WTC11 (cell line): Measurements from ENCODE around the gene PRXL2B. TPM values are rescaled to one million over a fixed set of nuclear protein-coding genes. Genes with fewer than 3 reads are reported as not detected.

Experiments used
- ATAC-seq: fragments of 200-7000 bp; cut with Tn5 transposase; 2 replicates; pipeline ENCODE4 v1.10.0; 2021; ENCODE audit warnings: mild to moderate bottlenecking, moderate library complexity
- CTCF ChIA-PET: fragments of 300-600 bp; sonication (Branson Sonifier 250); formaldehyde crosslinking; loops from one replicate; lab custom pipeline; 2021; ENCODE audit warnings: antibody characterized with exemption; lab: Charles Lee
- POLR2A ChIA-PET: fragments of 350-600 bp; sonication (Branson Sonifier 250); formaldehyde crosslinking; loops from one replicate; lab custom pipeline; 2021; ENCODE audit warnings: antibody characterized with exemption; lab: Charles Lee
- DNase-seq: peaks from one replicate; pipeline ENCODE4 v3.0.0; 2021; ENCODE audit warnings: low spot score
- H3K27ac Mint-ChIP-seq: 2 replicates; pipeline ENCODE4 v1.8.0; 2021; ENCODE audit warnings: mixed read lengths
- H3K27me3 Mint-ChIP-seq: 2 replicates; pipeline ENCODE4 v1.8.0; 2021; ENCODE audit warnings: low read depth, mild to moderate bottlenecking, moderate library complexity, mixed read lengths
- H3K36me3 Mint-ChIP-seq: 2 replicates; pipeline ENCODE4 v1.8.0; 2021; ENCODE audit warnings: mixed read lengths
- H3K4me1 Mint-ChIP-seq: 2 replicates; pipeline ENCODE4 v1.8.0; 2022; ENCODE audit warnings: mixed read lengths
- H3K4me3 Mint-ChIP-seq: 2 replicates; pipeline ENCODE4 v1.8.0; 2021; ENCODE audit warnings: mild to moderate bottlenecking, moderate library complexity, mixed read lengths
- H3K9me3 Mint-ChIP-seq: 2 replicates; pipeline ENCODE4 v1.8.0; 2021; ENCODE audit warnings: mixed read lengths
- FOXJ3 ChIP-seq: sonication (generic); formaldehyde crosslinking; IDR thresholded peaks from 2 replicates; pipeline ENCODE4 v1.9.0; 2021; ENCODE audit warnings: missing genetic modification reagents, mild to moderate bottlenecking, borderline replicate concordance
- GRHL2 ChIP-seq: fragments of 250-450 bp; sonication (Bioruptor Pico); IDR thresholded peaks from 2 replicates; pipeline ENCODE4 v1.8.0; 2022; ENCODE audit warnings: mild to moderate bottlenecking, moderate library complexity; ENCODE audit not compliant: insufficient replicate concordance, severe bottlenecking
- NFYB ChIP-seq: sonication (generic); formaldehyde crosslinking; conservative IDR thresholded peaks from 2 replicates; pipeline ENCODE4 v1.8.0; 2022; ENCODE audit warnings: low read depth, missing genetic modification reagents
- NR1H2 ChIP-seq: sonication (generic); formaldehyde crosslinking; IDR thresholded peaks from 2 replicates; pipeline ENCODE4 v1.9.0; 2021; ENCODE audit warnings: mild to moderate bottlenecking, moderate library complexity, missing genetic modification reagents
- NR2C2 ChIP-seq: sonication (generic); formaldehyde crosslinking; IDR thresholded peaks from 2 replicates; pipeline ENCODE4 v1.8.0; 2022; ENCODE audit warnings: mild to moderate bottlenecking, missing genetic modification reagents
- ZNF138 ChIP-seq: sonication (generic); formaldehyde crosslinking; conservative IDR thresholded peaks from 2 replicates; pipeline ENCODE4 v1.8.1; 2022; ENCODE audit warnings: mild to moderate bottlenecking, moderate library complexity, missing genetic modification reagents
- total RNA-seq: library from RNA; stranded (reverse); gene quantifications from 3 replicates; pipeline ENCODE4 v1.2.3, GENCODE V29; 2021
- TF ChIP-seq, protein P1 (sequence below): sonication (generic); formaldehyde crosslinking; IDR thresholded peaks from 2 replicates; pipeline ENCODE4 v1.8.0; 2022; ENCODE audit warnings: mild to moderate bottlenecking, missing genetic modification reagents
- TF ChIP-seq, protein P2 (sequence below): sonication (generic); formaldehyde crosslinking; IDR thresholded peaks from 2 replicates; pipeline ENCODE4 v1.8.0; 2023; ENCODE audit warnings: missing genetic modification reagents
- TF ChIP-seq, protein P3 (sequence below): sonication (generic); formaldehyde crosslinking; IDR thresholded peaks from 2 replicates; pipeline ENCODE4 v1.8.1; 2023; ENCODE audit warnings: mild to moderate bottlenecking, missing genetic modification reagents, moderate library complexity
- TF ChIP-seq, protein P4 (sequence below): sonication (generic); formaldehyde crosslinking; IDR thresholded peaks from 2 replicates; pipeline ENCODE4 v1.8.1; 2023; ENCODE audit warnings: mild to moderate bottlenecking, missing genetic modification reagents, borderline replicate concordance
- TF ChIP-seq, protein P5 (sequence below): fragments of 250-450 bp; sonication (Bioruptor Pico); IDR thresholded peaks from 2 replicates; pipeline ENCODE4 v1.9.0; 2021; ENCODE audit warnings: moderate library complexity, mild to moderate bottlenecking, inconsistent platforms, borderline replicate concordance
- TF ChIP-seq, protein P6 (sequence below): fragments of 250-450 bp; sonication (Bioruptor Pico); IDR thresholded peaks from 2 replicates; pipeline ENCODE4 v1.8.0; 2021; ENCODE audit warnings: mild to moderate bottlenecking
- TF ChIP-seq, protein P7 (sequence below): sonication (generic); formaldehyde crosslinking; IDR thresholded peaks from 2 replicates; pipeline ENCODE4 v1.8.1; 2023; ENCODE audit warnings: mild to moderate bottlenecking, missing genetic modification reagents

The PRXL2B gene
- total RNA-seq, 1 experiment from 2014 or later = 50.3 TPM

DNA sequence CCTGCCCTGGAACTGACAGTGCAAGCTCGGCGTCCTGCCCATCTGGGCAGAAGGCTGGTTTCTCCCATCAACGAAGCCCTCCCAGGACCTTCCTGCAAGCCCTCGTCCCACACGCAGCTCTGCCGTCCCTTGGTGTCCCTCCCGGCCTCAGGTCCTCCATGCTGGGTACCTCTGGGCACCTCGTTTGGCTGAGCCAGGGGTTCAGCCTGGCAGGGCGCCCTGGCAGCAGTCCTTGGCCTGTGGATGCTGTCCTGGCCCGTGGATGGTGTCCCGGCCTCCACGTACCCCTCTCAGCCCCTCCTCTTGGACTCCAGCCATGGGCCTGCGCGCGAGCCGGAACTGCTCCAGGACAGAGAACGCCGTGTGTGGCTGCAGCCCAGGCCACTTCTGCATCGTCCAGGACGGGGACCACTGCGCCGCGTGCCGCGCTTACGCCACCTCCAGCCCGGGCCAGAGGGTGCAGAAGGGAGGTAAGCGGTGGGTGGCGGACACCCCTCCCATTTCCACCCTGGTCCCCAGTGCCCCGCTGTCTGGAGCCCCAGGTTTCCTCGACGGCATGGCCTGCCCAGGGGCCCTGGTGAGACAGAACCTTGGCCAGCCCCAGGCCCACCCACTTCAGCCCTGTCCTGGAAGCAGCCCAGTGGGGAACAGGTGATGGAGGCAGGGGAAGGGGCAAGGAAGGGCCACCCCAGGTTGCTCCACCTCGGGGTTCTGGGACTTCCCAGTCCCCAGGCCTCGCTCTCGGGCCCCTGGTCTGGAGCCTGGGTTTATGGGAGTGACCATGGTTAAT lies 26.9 kb upstream of the PRXL2B start (continued):
- TF ChIP-seq, protein P1, sequence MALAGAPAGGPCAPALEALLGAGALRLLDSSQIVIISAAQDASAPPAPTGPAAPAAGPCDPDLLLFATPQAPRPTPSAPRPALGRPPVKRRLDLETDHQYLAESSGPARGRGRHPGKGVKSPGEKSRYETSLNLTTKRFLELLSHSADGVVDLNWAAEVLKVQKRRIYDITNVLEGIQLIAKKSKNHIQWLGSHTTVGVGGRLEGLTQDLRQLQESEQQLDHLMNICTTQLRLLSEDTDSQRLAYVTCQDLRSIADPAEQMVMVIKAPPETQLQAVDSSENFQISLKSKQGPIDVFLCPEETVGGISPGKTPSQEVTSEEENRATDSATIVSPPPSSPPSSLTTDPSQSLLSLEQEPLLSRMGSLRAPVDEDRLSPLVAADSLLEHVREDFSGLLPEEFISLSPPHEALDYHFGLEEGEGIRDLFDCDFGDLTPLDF (CRISPR knock-in tag) = no peak
- TF ChIP-seq, protein P2, sequence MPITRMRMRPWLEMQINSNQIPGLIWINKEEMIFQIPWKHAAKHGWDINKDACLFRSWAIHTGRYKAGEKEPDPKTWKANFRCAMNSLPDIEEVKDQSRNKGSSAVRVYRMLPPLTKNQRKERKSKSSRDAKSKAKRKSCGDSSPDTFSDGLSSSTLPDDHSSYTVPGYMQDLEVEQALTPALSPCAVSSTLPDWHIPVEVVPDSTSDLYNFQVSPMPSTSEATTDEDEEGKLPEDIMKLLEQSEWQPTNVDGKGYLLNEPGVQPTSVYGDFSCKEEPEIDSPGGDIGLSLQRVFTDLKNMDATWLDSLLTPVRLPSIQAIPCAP (CRISPR knock-in tag) = no peak

DNA sequence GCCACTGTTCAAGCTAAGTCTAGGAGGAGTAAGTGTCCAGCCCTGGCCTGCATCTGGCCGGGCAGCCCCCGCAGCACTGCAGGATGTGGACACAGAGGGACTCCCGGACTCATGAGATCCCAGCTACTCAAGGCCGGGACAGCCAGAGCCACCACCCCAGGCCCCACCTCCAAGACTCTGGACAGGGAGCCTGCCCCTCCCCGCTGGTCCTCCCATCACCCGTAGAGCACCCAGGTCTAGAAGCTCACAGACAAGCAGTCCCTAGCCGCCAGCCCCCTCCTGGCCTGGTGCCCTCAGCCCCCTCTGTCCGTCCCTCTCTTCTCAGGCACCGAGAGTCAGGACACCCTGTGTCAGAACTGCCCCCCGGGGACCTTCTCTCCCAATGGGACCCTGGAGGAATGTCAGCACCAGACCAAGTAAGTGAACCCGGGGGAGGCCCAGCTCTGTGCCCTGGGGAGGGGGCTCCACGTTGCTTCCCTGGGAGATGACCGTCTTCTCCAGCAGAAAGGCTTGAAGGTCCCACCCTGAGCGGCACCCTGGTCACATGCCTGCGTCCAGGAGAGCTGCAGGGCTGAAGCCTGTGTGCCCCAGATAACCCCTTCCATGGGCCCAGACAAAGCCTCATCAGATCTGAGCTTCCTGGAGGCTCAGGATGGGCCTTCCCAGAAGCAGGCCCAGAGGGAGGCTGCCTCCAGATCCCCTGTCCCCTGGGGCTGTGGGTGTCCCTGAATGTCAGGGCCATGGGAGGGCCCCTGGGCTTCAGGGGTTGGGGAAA lies 26.1 kb upstream of the PRXL2B start:
- no peak for ATAC-seq

More for the DNA sequence above, 26.1 kb upstream of the PRXL2B start:
- Mint-ChIP-seq H3K9me3 (no peaks in the 10 kb centered on the region), H3K27me3 (no peaks in the 10 kb centered on the region), H3K4me1 (peaks cover 6% of the 10 kb centered on the region; the same call in 1 of the 2 replicates), H3K27ac (no peak overlapping the region), H3K4me3 (no peak overlapping the region), H3K36me3 (no peaks in the 10 kb centered on the region)
- TF ChIP-seq NR1H2 (CRISPR knock-in tag) = no peak
- TF ChIP-seq, protein P3, sequence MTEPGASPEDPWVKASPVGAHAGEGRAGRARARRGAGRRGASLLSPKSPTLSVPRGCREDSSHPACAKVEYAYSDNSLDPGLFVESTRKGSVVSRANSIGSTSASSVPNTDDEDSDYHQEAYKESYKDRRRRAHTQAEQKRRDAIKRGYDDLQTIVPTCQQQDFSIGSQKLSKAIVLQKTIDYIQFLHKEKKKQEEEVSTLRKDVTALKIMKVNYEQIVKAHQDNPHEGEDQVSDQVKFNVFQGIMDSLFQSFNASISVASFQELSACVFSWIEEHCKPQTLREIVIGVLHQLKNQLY (CRISPR knock-in tag) = no peak
- TF ChIP-seq, protein P4, sequence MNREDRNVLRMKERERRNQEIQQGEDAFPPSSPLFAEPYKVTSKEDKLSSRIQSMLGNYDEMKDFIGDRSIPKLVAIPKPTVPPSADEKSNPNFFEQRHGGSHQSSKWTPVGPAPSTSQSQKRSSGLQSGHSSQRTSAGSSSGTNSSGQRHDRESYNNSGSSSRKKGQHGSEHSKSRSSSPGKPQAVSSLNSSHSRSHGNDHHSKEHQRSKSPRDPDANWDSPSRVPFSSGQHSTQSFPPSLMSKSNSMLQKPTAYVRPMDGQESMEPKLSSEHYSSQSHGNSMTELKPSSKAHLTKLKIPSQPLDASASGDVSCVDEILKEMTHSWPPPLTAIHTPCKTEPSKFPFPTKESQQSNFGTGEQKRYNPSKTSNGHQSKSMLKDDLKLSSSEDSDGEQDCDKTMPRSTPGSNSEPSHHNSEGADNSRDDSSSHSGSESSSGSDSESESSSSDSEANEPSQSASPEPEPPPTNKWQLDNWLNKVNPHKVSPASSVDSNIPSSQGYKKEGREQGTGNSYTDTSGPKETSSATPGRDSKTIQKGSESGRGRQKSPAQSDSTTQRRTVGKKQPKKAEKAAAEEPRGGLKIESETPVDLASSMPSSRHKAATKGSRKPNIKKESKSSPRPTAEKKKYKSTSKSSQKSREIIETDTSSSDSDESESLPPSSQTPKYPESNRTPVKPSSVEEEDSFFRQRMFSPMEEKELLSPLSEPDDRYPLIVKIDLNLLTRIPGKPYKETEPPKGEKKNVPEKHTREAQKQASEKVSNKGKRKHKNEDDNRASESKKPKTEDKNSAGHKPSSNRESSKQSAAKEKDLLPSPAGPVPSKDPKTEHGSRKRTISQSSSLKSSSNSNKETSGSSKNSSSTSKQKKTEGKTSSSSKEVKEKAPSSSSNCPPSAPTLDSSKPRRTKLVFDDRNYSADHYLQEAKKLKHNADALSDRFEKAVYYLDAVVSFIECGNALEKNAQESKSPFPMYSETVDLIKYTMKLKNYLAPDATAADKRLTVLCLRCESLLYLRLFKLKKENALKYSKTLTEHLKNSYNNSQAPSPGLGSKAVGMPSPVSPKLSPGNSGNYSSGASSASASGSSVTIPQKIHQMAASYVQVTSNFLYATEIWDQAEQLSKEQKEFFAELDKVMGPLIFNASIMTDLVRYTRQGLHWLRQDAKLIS (CRISPR knock-in tag) = no peak
- TF ChIP-seq, protein P5, sequence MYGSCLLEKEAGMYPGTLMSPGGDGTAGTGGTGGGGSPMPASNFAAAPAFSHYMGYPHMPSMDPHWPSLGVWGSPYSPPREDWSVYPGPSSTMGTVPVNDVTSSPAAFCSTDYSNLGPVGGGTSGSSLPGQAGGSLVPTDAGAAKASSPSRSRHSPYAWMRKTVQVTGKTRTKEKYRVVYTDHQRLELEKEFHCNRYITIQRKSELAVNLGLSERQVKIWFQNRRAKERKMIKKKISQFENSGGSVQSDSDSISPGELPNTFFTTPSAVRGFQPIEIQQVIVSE = no peak
- TF ChIP-seq NR2C2 (CRISPR knock-in tag) = no peak
- TF ChIP-seq ZNF138 (CRISPR knock-in tag) = no peak
- TF ChIP-seq, protein P6, sequence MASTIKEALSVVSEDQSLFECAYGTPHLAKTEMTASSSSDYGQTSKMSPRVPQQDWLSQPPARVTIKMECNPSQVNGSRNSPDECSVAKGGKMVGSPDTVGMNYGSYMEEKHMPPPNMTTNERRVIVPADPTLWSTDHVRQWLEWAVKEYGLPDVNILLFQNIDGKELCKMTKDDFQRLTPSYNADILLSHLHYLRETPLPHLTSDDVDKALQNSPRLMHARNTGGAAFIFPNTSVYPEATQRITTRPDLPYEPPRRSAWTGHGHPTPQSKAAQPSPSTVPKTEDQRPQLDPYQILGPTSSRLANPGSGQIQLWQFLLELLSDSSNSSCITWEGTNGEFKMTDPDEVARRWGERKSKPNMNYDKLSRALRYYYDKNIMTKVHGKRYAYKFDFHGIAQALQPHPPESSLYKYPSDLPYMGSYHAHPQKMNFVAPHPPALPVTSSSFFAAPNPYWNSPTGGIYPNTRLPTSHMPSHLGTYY (CRISPR knock-in tag) = no peak
- TF ChIP-seq GRHL2 (CRISPR knock-in tag) = no peak
- TF ChIP-seq NFYB (CRISPR knock-in tag) = no peak
- TF ChIP-seq, protein P7, sequence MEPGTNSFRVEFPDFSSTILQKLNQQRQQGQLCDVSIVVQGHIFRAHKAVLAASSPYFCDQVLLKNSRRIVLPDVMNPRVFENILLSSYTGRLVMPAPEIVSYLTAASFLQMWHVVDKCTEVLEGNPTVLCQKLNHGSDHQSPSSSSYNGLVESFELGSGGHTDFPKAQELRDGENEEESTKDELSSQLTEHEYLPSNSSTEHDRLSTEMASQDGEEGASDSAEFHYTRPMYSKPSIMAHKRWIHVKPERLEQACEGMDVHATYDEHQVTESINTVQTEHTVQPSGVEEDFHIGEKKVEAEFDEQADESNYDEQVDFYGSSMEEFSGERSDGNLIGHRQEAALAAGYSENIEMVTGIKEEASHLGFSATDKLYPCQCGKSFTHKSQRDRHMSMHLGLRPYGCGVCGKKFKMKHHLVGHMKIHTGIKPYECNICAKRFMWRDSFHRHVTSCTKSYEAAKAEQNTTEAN (CRISPR knock-in tag) = no peak
- TF ChIP-seq FOXJ3 (CRISPR knock-in tag) = no peak
- no peak for DNase-seq
- ChIA-PET CTCF (interaction anchor here (0.6 to 3.8 kb wide), 9 partner anchors 13 to 792 kb away, joined by 3 to 28 read pairs (median 8); partner anchors contain the start of gene PRXL2B), POLR2A (interaction anchor here (0.6 kb wide), 1 partner anchor 12 kb away, joined by 3 read pairs; no protein-coding TSS in a partner anchor)
